Ramos (cell line): ENCODE results near the gene TRMU.

ENCODE experiments used
- in situ Hi-C: fragments of 300-500 bp; cut with MboI; formaldehyde crosslinking; loops from one replicate; pipeline ENCODE4 v1.14.3; 2022; ENCODE audit warnings: low sequenced_read_pairs; ENCODE audit not compliant: unreplicated experiment

Gene TRMU

GRCh38 chr22:46354176-46354992 lies 18.9 kb downstream of the TRMU start:
- in situ Hi-C loops: no loop called here

GRCh38 chr22:46354993-46355305 lies 19.4 kb downstream of the TRMU start:
- in situ Hi-C loops: no loop called here

- in situ Hi-C loops: no loop called here
Measured at GRCh38 chr22:46355369-46355995, 20.0 kb downstream of the TRMU start.

GRCh38 chr22:46355996-46356471 lies 20.5 kb downstream of the TRMU start:
- in situ Hi-C loops: no loop called here

GRCh38 chr22:46356496-46357480 lies 21.3 kb downstream of the TRMU start:
- in situ Hi-C loops: no loop called here

GRCh38 chr22:46357711-46358520 lies 22.4 kb downstream of the TRMU start:
- in situ Hi-C loops: no loop called here

GRCh38 chr22:46358766-46359165 lies 23.3 kb downstream of the TRMU start:
- in situ Hi-C loops: no loop called here

GRCh38 chr22:46359362-46359761 lies 23.8 kb downstream of the TRMU start:
- in situ Hi-C loops: no loop called here

GRCh38 chr22:46360097-46360496 lies 24.6 kb downstream of the TRMU start:
- in situ Hi-C loops: no loop called here

GRCh38 chr22:46360891-46361290 lies 25.4 kb downstream of the TRMU start:
- in situ Hi-C loops: no loop called here

- in situ Hi-C loops: no loop called here
Measured at GRCh38 chr22:46361826-46362202, 26.3 kb downstream of the TRMU start.

GRCh38 chr22:46362203-46362933 lies 26.9 kb downstream of the TRMU start:
- in situ Hi-C loops: no loop called here

- in situ Hi-C loops: no loop called here
Measured at GRCh38 chr22:46362934-46363515, 27.5 kb downstream of the TRMU start.

GRCh38 chr22:46363611-46364321 lies 28.3 kb downstream of the TRMU start:
- in situ Hi-C loops: no loop called here

- in situ Hi-C loops: loop anchor here (5.0 kb wide), 1 partner anchor 178 kb away; no protein-coding TSS in a partner anchor
Measured at GRCh38 chr22:46364341-46365165, 29.0 kb downstream of the TRMU start.

GRCh38 chr22:46365166-46365624 lies 29.7 kb downstream of the TRMU start:
- in situ Hi-C loops: loop anchor here (5.0 kb wide), 1 partner anchor 177 kb away; no protein-coding TSS in a partner anchor

- in situ Hi-C loops: loop anchor here (5.0 kb wide), 1 partner anchor 176 kb away; no protein-coding TSS in a partner anchor
Measured at GRCh38 chr22:46366327-46366731, 30.8 kb downstream of the TRMU start.
